PFSK-1 (cell line): ENCODE data around the gene FZD7.

Experiments
- FOXP2 ChIP-seq: optimal IDR thresholded peaks from 2 replicates; pipeline ENCODE3; 2011; ENCODE audit warnings: borderline replicate concordance, control low read depth, inconsistent platforms; ENCODE audit not compliant: insufficient read depth; ENCODE audit errors: extremely low read length, extremely low read depth
- POLR2AphosphoS5 ChIP-seq: IDR thresholded peaks from 2 replicates; pipeline ENCODE4 v1.6.1; 2012; ENCODE audit warnings: low read depth, mild to moderate bottlenecking, control low read depth, low read length, moderate library complexity
- SIN3A ChIP-seq: IDR thresholded peaks from 2 replicates; pipeline ENCODE4 v1.6.1; 2012; ENCODE audit warnings: mild to moderate bottlenecking, low read length, moderate library complexity, borderline replicate concordance; ENCODE audit not compliant: insufficient read depth
- TAF1 ChIP-seq: IDR thresholded peaks from 2 replicates; pipeline ENCODE4 v1.6.1; 2012; ENCODE audit warnings: low read length, control low read depth, borderline replicate concordance; ENCODE audit not compliant: insufficient read depth

GRCh38 chr2:202042444-202042843 lies 8.8 kb downstream of the FZD7 start:
- TF ChIP-seq POLR2AphosphoS5 = no peak
- no peak for TF ChIP-seq SIN3A
- no peak for TF ChIP-seq FOXP2
- TF ChIP-seq TAF1 = no peak
